Neural cell (in vitro differentiated cells): ENCODE data around the gene MLPH. TPM values are rescaled to one million over a fixed set of nuclear protein-coding genes. Genes with fewer than 3 reads are reported as not detected.

Experiments used
- H2AFZ ChIP-seq: fragments of 200-600, 300-800 bp; sonication (generic), shearing (Covaris generic); 2 replicates; pipeline ENCODE4 v1.6.0; 2014; ENCODE audit warnings: low read depth, mild to moderate bottlenecking, antibody characterized with exemption, low read length, moderate library complexity
- H3F3A ChIP-seq: fragments of 200-600 bp; shearing (Covaris generic); 2 replicates; pipeline ENCODE4 v1.6.1; 2016; ENCODE audit warnings: mild to moderate bottlenecking, moderate library complexity, mixed read lengths, antibody characterized with exemption, low read length; ENCODE audit not compliant: insufficient read depth, poor library complexity, severe bottlenecking
- H3K27ac ChIP-seq: fragments of 200-600, 300-800 bp; sonication (generic), shearing (Covaris generic); 2 replicates; pipeline ENCODE4 v1.5.1; 2014; ENCODE audit warnings: mild to moderate bottlenecking, low read length, moderate library complexity
- H3K27me3 ChIP-seq: fragments of 300-800, 200-600 bp; sonication (generic), shearing (Covaris generic); 2 replicates; pipeline ENCODE4 v1.6.0; 2014; ENCODE audit warnings: mild to moderate bottlenecking, low read depth, low read length, moderate library complexity; ENCODE audit not compliant: insufficient read depth
- H3K36me3 ChIP-seq: fragments of 300-800, 200-600 bp; sonication (generic), shearing (Covaris generic); 2 replicates; pipeline ENCODE4 v1.5.1; 2014; ENCODE audit warnings: mild to moderate bottlenecking, antibody characterized with exemption, low read length, moderate library complexity; ENCODE audit not compliant: insufficient read depth
- H3K4me2 ChIP-seq: fragments of 300-800, 200-600 bp; sonication (generic), shearing (Covaris generic); 2 replicates; pipeline ENCODE4 v1.6.0; 2014; ENCODE audit warnings: mild to moderate bottlenecking, low read length
- H3K4me3 ChIP-seq: fragments of 300-800, 200-600 bp; sonication (generic), shearing (Covaris generic); 2 replicates; pipeline ENCODE4 v1.5.1; 2014; ENCODE audit warnings: mild to moderate bottlenecking, low read length, moderate library complexity
- H3K79me2 ChIP-seq: fragments of 200-600 bp; shearing (Covaris generic); replicated peaks from 2 replicates; pipeline ENCODE4 v1.6.0; 2014; ENCODE audit warnings: mild to moderate bottlenecking, low read length, moderate library complexity; ENCODE audit not compliant: insufficient read depth
- H3K9ac ChIP-seq: fragments of 300-800, 200-600 bp; sonication (generic), shearing (Covaris generic); 2 replicates; pipeline ENCODE4 v1.6.1; 2016; ENCODE audit warnings: mild to moderate bottlenecking, low read length, mixed read lengths
- H3K9me2 ChIP-seq: fragments of 200-600 bp; shearing (Covaris generic); 2 replicates; pipeline ENCODE4 v1.6.1; 2016; ENCODE audit warnings: mild to moderate bottlenecking, low read length, mixed read lengths; ENCODE audit not compliant: insufficient read depth
- H3K9me3 ChIP-seq: fragments of 200-600, 300-800 bp; sonication (generic), shearing (Covaris generic); 2 replicates; pipeline ENCODE4 v1.6.1; 2016; ENCODE audit warnings: mild to moderate bottlenecking, mixed run types, low read length, moderate library complexity, mixed read lengths
- H4K20me1 ChIP-seq: fragments of 200-600 bp; shearing (Covaris generic); 2 replicates; pipeline ENCODE4 v1.6.1; 2016; ENCODE audit warnings: mild to moderate bottlenecking, mixed run types; ENCODE audit not compliant: insufficient read depth
- EP300 ChIP-seq: fragments of 450-650 bp; conservative IDR thresholded peaks from 2 replicates; pipeline ENCODE4 v1.6.1; 2014; ENCODE audit warnings: antibody characterized with exemption, mild to moderate bottlenecking, moderate library complexity; ENCODE audit not compliant: poor library complexity, severe bottlenecking
- EZH2 ChIP-seq: fragments of 200-600, 300-800 bp; shearing (Covaris generic), sonication (generic); IDR thresholded peaks from 2 replicates; pipeline ENCODE4 v1.6.1; 2014; ENCODE audit warnings: antibody characterized with exemption, low read length, borderline replicate concordance, mild to moderate bottlenecking; ENCODE audit not compliant: insufficient read depth, poor library complexity, severe bottlenecking
- MXI1 ChIP-seq: fragments of 450-650 bp; conservative IDR thresholded peaks from 2 replicates; pipeline ENCODE4 v1.6.1; 2014; ENCODE audit warnings: antibody characterized with exemption, mild to moderate bottlenecking; ENCODE audit not compliant: poor library complexity, severe bottlenecking
- POLR2AphosphoS5 ChIP-seq: IDR thresholded peaks from 2 replicates; pipeline ENCODE4 v1.6.1; 2012
- RAD21 ChIP-seq: fragments of 450-650 bp; conservative IDR thresholded peaks from 2 replicates; pipeline ENCODE4 v1.6.1; 2014; ENCODE audit warnings: antibody characterized with exemption, mild to moderate bottlenecking, moderate library complexity
- SMC3 ChIP-seq: fragments of 450-650 bp; conservative IDR thresholded peaks from 2 replicates; pipeline ENCODE4 v1.6.1; 2014; ENCODE audit warnings: antibody characterized with exemption, mild to moderate bottlenecking, moderate library complexity; ENCODE audit not compliant: poor library complexity
- TAF1 ChIP-seq: IDR thresholded peaks from 2 replicates; pipeline ENCODE4 v1.6.1; 2012; ENCODE audit warnings: low read depth
- polyA plus RNA-seq: library from polyadenylated mRNA; depleted of rRNA; stranded (reverse); fragments of >200 nt; gene quantifications from 2 replicates; pipeline ENCODE4 v1.2.3, GENCODE V29; 2014
- TF ChIP-seq, protein P1 (sequence below): fragments of 450-650 bp; IDR thresholded peaks from 2 replicates; pipeline ENCODE4 v1.5.1; 2014; ENCODE audit warnings: antibody characterized with exemption, mild to moderate bottlenecking, moderate library complexity; ENCODE audit not compliant: poor library complexity, severe bottlenecking
- TF ChIP-seq, protein P2 (sequence below): IDR thresholded peaks from 2 replicates; pipeline ENCODE4 v1.6.1; 2012; ENCODE audit warnings: borderline replicate concordance

Gene MLPH
- polyA plus RNA-seq, 1 donor from 2014 or later = not detected

GRCh38 chr2:237495521-237496117, 8.6 kb downstream of the MLPH start:
- Histone ChIP-seq H3K9me2 (no peaks in the 10 kb centered on the region), H3K4me3 (no peak overlapping the region), H3K36me3 (no peaks in the 10 kb centered on the region), H3F3A (no peaks in the 10 kb centered on the region), H2AFZ (no peak overlapping the region), H3K4me2 (no peak overlapping the region), H3K79me2 (no peaks in the 10 kb centered on the region), H3K27me3 (no peaks in the 10 kb centered on the region), H3K27ac (no peak overlapping the region), H3K9ac (no peak overlapping the region), H3K9me3 (peaks cover 12% of the 10 kb centered on the region), H4K20me1 (no peaks in the 10 kb centered on the region)
- TF ChIP-seq RAD21 (no peak), EZH2 (no peak), MXI1 (no peak), TAF1 (no peak), EP300 (no peak), SMC3 (no peak), POLR2AphosphoS5 (no peak)
- TF ChIP-seq, protein P1, sequence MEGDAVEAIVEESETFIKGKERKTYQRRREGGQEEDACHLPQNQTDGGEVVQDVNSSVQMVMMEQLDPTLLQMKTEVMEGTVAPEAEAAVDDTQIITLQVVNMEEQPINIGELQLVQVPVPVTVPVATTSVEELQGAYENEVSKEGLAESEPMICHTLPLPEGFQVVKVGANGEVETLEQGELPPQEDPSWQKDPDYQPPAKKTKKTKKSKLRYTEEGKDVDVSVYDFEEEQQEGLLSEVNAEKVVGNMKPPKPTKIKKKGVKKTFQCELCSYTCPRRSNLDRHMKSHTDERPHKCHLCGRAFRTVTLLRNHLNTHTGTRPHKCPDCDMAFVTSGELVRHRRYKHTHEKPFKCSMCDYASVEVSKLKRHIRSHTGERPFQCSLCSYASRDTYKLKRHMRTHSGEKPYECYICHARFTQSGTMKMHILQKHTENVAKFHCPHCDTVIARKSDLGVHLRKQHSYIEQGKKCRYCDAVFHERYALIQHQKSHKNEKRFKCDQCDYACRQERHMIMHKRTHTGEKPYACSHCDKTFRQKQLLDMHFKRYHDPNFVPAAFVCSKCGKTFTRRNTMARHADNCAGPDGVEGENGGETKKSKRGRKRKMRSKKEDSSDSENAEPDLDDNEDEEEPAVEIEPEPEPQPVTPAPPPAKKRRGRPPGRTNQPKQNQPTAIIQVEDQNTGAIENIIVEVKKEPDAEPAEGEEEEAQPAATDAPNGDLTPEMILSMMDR = no peak
- TF ChIP-seq, protein P2, sequence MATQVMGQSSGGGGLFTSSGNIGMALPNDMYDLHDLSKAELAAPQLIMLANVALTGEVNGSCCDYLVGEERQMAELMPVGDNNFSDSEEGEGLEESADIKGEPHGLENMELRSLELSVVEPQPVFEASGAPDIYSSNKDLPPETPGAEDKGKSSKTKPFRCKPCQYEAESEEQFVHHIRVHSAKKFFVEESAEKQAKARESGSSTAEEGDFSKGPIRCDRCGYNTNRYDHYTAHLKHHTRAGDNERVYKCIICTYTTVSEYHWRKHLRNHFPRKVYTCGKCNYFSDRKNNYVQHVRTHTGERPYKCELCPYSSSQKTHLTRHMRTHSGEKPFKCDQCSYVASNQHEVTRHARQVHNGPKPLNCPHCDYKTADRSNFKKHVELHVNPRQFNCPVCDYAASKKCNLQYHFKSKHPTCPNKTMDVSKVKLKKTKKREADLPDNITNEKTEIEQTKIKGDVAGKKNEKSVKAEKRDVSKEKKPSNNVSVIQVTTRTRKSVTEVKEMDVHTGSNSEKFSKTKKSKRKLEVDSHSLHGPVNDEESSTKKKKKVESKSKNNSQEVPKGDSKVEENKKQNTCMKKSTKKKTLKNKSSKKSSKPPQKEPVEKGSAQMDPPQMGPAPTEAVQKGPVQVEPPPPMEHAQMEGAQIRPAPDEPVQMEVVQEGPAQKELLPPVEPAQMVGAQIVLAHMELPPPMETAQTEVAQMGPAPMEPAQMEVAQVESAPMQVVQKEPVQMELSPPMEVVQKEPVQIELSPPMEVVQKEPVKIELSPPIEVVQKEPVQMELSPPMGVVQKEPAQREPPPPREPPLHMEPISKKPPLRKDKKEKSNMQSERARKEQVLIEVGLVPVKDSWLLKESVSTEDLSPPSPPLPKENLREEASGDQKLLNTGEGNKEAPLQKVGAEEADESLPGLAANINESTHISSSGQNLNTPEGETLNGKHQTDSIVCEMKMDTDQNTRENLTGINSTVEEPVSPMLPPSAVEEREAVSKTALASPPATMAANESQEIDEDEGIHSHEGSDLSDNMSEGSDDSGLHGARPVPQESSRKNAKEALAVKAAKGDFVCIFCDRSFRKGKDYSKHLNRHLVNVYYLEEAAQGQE = no peak

- H2AFZ ChIP-seq = no peak overlapping the region
- no peak overlapping the region for H3K4me2 ChIP-seq
- no peaks in the 10 kb centered on the region for H3K36me3 ChIP-seq
- H3K9me2 ChIP-seq = no peaks in the 10 kb centered on the region
- peaks cover 6% of the 10 kb centered on the region for H3K9me3 ChIP-seq
- H3K79me2 ChIP-seq = no peaks in the 10 kb centered on the region
- H3K4me3 ChIP-seq = no peak overlapping the region
- H3F3A ChIP-seq = no peaks in the 10 kb centered on the region
- H3K27me3 ChIP-seq = no peaks in the 10 kb centered on the region
- no peaks in the 10 kb centered on the region for H4K20me1 ChIP-seq
- H3K9ac ChIP-seq = no peak overlapping the region
- TF ChIP-seq SMC3 (no peak), POLR2AphosphoS5 (no peak), MXI1 (no peak)
- no peak overlapping the region for H3K27ac ChIP-seq
Measured at GRCh38 chr2:237496428-237496827, 9.4 kb downstream of the MLPH start.
